HG02981 (cell line): ENCODE results near the gene STXBP6.

Experiments used
- ATAC-seq: cut with Tn5 transposase; IDR thresholded peaks from one replicate; pipeline ENCODE4 v1.9.1; 2021; ENCODE audit warnings: mild to moderate bottlenecking, moderate library complexity; ENCODE audit not compliant: unreplicated experiment

Gene STXBP6

DNA sequence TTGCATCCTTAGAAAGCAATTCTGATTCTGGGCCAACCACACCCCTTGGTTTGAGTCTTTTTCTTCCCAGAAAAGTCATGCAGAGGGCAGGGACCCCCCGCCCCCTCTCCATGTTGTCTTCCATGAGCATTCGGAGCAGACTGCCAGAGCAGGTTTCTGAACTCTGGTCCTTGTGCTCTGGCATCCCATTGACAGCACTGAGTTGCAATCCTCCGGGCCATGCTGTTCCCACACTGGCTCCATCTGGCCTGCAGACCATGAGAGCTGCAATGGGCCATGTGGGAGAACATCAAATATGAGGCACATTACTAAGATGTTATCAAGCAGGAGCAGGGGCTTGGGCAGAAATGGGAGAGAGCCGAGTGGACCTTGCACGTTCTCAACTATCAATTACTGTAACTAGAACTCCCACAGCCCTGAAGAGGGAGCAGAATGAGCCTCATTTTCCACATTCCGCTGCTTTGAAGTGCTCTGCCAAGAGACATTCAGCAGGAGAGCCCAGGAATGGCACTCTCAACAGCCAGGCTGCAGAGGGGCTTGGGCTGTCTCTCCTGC, 157.4 kb downstream of the STXBP6 start:
- no peak for ATAC-seq

GRCh38 chr14:24891987-24892496, 157.9 kb downstream of the STXBP6 start:
- no peak for ATAC-seq

- no peak for ATAC-seq
These were observed 159.2 kb downstream of the STXBP6 start for GRCh38 chr14:24890716-24891115.

- ATAC-seq, result no peak
These were observed 160.1 kb downstream of the STXBP6 start for GRCh38 chr14:24889843-24890242.

DNA sequence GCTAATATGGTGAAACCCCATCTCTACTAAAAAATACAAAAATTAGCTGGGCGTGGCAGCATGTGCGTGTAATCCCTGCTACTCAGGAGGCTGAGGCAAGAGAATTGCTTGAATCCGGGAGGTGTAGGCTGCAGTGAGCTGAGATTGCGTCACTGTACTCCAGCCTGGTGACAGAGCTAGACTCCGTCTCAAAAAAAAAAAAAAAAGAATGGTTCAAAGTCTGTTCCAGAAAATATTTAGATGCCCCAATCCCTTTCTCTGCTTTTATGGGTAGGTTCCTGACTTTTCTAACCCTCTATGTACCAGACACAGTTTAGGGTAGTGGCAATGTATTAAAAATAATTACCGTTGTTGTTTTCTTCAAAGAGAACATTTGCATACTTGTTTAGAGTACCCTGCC, 161.4 kb downstream of the STXBP6 start:
- ATAC-seq, result no peak

DNA sequence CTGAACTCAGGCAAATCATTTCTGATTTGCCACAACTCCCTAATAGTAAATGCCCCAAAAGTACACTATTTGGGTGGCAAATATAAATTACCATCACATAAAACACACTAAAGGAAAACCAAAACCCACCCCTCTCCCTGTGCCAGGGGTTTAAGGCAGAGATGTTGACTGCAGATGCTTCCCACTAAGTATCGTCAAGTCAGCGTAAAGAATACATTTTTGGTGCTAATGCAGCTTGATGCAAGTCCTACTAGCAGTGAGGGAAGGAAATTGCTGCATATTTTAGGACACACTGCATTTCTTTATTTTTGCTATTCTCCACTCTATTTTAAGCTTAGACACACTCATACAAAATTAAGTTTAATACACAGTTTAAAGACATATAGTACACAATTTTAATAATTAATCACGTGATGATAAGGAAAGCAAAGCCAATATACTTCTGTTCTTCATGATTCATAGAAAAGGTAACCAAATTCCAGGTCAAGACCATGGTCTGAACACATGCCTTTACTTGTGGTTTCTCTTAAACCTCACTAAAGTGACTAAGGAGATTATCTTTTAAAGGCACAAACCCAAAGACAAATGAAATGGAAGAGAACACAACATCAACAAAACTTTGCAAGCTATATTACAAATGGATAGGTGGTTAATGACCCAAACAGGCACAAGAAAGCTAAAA, 162.2 kb downstream of the STXBP6 start:
- no peak for ATAC-seq

DNA sequence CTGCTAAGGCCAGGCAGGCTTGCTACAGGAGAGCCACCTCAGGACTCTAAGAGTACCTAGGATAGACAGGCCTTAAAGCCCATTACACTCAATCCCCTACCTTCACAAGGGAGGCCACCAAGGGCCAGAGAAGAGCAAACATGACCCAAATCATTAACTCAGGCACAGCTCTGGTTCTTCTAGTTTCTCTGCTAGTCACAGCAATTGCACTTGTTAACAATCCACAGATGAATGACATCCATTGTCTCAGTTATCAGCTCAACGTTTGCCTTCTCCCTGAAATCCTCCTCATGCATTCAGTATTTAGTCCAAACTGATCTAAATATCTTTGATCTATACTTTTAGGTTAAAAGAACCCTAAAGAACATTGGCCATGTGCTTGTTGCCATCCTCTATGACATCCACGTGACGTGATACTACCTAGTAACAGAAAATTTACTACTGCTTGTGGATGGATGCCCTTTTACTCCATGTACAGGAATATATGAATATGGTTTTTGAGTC, 164.5 kb downstream of the STXBP6 start:
- no peak for ATAC-seq

DNA sequence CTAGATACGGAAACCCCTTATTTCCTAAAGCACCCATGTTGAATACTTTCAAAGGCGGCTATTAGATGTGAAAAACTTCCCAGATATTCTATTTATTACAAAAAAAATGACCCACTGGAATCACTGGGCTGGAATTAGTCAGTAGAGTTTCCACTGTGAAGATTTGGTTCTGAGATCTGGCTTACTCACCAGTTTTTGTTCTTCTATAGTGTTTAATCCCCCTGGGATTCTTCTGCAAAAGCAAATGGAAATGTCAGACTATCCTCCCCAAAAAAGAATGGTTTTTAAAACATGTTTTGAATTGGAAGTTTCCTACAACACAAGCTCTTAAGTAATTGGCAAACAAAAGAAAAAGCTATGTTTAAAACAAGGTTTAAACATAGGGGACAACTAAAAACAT, 166.4 kb downstream of the STXBP6 start:
- ATAC-seq, result no peak

GRCh38 chr14:24881116-24881893, 168.6 kb downstream of the STXBP6 start:
- ATAC-seq, result no peak

GRCh38 chr14:24880689-24881088, 169.3 kb downstream of the STXBP6 start:
- no peak for ATAC-seq

GRCh38 chr14:24879661-24880386, 170.1 kb downstream of the STXBP6 start:
- ATAC-seq, result no peak

GRCh38 chr14:24876996-24877395, 173.0 kb downstream of the STXBP6 start:
- no peak for ATAC-seq

GRCh38 chr14:24875991-24876878, 173.7 kb downstream of the STXBP6 start:
- no peak for ATAC-seq

- ATAC-seq, result no peak
These were observed 174.6 kb downstream of the STXBP6 start for GRCh38 chr14:24875203-24875838.

GRCh38 chr14:24874514-24875202, 175.3 kb downstream of the STXBP6 start:
- ATAC-seq, result no peak

- no peak for ATAC-seq
These were observed 176.4 kb downstream of the STXBP6 start for GRCh38 chr14:24873551-24873950.

- no peak for ATAC-seq
These were observed 178.8 kb downstream of the STXBP6 start for GRCh38 chr14:24870949-24871701.

DNA sequence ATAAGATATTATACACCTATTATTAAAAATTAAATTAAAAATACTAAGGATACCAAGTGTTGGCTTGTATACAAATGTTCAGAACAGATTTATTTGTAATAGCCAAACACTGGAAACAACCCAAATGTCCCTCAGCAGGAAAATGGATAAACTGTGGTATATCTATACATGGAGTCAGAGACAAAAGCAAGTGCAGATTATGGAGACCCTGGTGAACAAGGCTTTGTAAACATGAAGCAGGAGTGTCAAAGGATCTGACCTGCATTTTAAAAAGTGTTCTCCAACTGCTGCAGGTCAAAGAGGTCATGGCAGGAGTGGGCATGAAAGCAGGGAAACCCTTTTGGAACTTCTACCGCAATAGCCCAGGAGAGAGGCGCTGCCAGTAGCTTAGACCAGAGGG, 181.6 kb downstream of the STXBP6 start:
- ATAC-seq, result no peak
